GM12878 (cell line): Measurements from ENCODE around the gene SEMA4A. TPM values are rescaled to one million over a fixed set of nuclear protein-coding genes. Genes with fewer than 3 reads are reported as not detected.

Experiments used
- BCL11A ChIP-seq: IDR thresholded peaks from 2 replicates; pipeline ENCODE4 v1.6.1; 2011; ENCODE audit warnings: low read depth, low read length
- IKZF1 ChIP-seq: fragments of 450-650 bp; conservative IDR thresholded peaks from 2 replicates; pipeline ENCODE4 v1.6.1; 2017; ENCODE audit warnings: antibody characterized with exemption, mild to moderate bottlenecking
- IRF4 ChIP-seq: IDR thresholded peaks from 2 replicates; pipeline ENCODE4 v1.6.1; 2011; ENCODE audit warnings: low read depth, low read length
- MTA2 ChIP-seq: fragments of 450-650 bp; IDR thresholded peaks from 2 replicates; pipeline ENCODE4 v1.6.1; 2016; ENCODE audit warnings: low read depth, mild to moderate bottlenecking, moderate library complexity
- NBN ChIP-seq: fragments of 450-650 bp; IDR thresholded peaks from 2 replicates; pipeline ENCODE4 v1.6.1; 2016
- NR2F1 ChIP-seq: fragments of 450-650 bp; conservative IDR thresholded peaks from 2 replicates; pipeline ENCODE4 v1.6.1; 2017; ENCODE audit warnings: mild to moderate bottlenecking
- NRF1 ChIP-seq: conservative IDR thresholded peaks from 2 replicates; pipeline ENCODE4 v1.6.1; 2011; ENCODE audit warnings: mild to moderate bottlenecking, low read depth, low read length, improper control_type of control experiment
- PAX5 ChIP-seq: IDR thresholded peaks from 2 replicates; pipeline ENCODE4 v1.6.1; 2011; ENCODE audit warnings: low read depth, low read length, borderline replicate concordance
- RCOR1 ChIP-seq: conservative IDR thresholded peaks from 2 replicates; pipeline ENCODE4 v1.6.1; 2012; ENCODE audit warnings: low read depth, low read length, improper control_type of control experiment
- TCF12 ChIP-seq: IDR thresholded peaks from 2 replicates; pipeline ENCODE4 v1.6.1; 2011; ENCODE audit warnings: low read depth, mild to moderate bottlenecking, low read length
- ZNF592 ChIP-seq: fragments of 450-650 bp; IDR thresholded peaks from 2 replicates; pipeline ENCODE4 v1.6.1; 2017; ENCODE audit warnings: mild to moderate bottlenecking, moderate library complexity
- polyA plus RNA-seq, 11 experiments: library from polyadenylated mRNA; depleted of rRNA in 4 of 11; unstranded in 6 of 11; stranded (reverse) in 5 of 11; fragments of >200 nt; fragmentation: Nextera tagmentation in 4 of 11; fragmentation: Illumina TruSeq in 1 of 11; extraction: Ambion mirVana in 4 of 11; extraction: Trizol in 1 of 11; gene quantifications; 1 replicate in 1 of 11; 2 replicates in 10 of 11; pipeline versions ENCODE4 v1.2.1 to v1.2.3, GENCODE V29; 2011 to 2016; ENCODE audit warnings: inconsistent platforms in 2 of 11, missing spikeins in 2 of 11, low read depth in 1 of 11
- total RNA-seq, 4 experiments: library from RNA; depleted of rRNA in 3 of 4; stranded (reverse); fragments of >200 nt in 3 of 4; fragmentation: Illumina TruSeq in 1 of 4; extraction: Trizol in 1 of 4; gene quantifications; 2 replicates each; pipeline versions ENCODE4 v1.2.1 to v1.2.3, GENCODE V29; 2013 to 2021
- TF ChIP-seq, protein P1 (sequence below): IDR thresholded peaks from 2 replicates; pipeline ENCODE4 v1.6.1; 2012; ENCODE audit warnings: improper control_type of control experiment, low read depth, low read length; ENCODE audit not compliant: insufficient replicate concordance

Gene SEMA4A
- total and polyA plus RNA-seq, 10 of the 15 experiments (the other 5 are each of a cell fraction or from before 2014, with no cell fraction given): 2.6 to 64.2 (median 32.8) TPM

- TF ChIP-seq, protein P1, sequence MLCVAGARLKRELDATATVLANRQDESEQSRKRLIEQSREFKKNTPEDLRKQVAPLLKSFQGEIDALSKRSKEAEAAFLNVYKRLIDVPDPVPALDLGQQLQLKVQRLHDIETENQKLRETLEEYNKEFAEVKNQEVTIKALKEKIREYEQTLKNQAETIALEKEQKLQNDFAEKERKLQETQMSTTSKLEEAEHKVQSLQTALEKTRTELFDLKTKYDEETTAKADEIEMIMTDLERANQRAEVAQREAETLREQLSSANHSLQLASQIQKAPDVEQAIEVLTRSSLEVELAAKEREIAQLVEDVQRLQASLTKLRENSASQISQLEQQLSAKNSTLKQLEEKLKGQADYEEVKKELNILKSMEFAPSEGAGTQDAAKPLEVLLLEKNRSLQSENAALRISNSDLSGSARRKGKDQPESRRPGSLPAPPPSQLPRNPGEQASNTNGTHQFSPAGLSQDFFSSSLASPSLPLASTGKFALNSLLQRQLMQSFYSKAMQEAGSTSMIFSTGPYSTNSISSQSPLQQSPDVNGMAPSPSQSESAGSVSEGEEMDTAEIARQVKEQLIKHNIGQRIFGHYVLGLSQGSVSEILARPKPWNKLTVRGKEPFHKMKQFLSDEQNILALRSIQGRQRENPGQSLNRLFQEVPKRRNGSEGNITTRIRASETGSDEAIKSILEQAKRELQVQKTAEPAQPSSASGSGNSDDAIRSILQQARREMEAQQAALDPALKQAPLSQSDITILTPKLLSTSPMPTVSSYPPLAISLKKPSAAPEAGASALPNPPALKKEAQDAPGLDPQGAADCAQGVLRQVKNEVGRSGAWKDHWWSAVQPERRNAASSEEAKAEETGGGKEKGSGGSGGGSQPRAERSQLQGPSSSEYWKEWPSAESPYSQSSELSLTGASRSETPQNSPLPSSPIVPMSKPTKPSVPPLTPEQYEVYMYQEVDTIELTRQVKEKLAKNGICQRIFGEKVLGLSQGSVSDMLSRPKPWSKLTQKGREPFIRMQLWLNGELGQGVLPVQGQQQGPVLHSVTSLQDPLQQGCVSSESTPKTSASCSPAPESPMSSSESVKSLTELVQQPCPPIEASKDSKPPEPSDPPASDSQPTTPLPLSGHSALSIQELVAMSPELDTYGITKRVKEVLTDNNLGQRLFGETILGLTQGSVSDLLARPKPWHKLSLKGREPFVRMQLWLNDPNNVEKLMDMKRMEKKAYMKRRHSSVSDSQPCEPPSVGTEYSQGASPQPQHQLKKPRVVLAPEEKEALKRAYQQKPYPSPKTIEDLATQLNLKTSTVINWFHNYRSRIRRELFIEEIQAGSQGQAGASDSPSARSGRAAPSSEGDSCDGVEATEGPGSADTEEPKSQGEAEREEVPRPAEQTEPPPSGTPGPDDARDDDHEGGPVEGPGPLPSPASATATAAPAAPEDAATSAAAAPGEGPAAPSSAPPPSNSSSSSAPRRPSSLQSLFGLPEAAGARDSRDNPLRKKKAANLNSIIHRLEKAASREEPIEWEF: no peak
- TF ChIP-seq NBN (no peak), RCOR1 (no peak), MTA2 (no peak), TCF12 (no peak), NRF1 (no peak), IRF4 (no peak), NR2F1 (no peak), IKZF1 (0 out of 2 replicates have a peak, but pooled peaks have one; percentile 34), ZNF592 (no peak), PAX5 (no peak), BCL11A (no peak)
Observed at GRCh38 chr1:156155756-156156510, 2.5 kb downstream of the SEMA4A start (continued).
